ENCODE results near the gene ZMIZ1.

GRCh38 chr10:79344502-79345195, 275.9 kb downstream of the ZMIZ1 start:
- TF ChIP-seq, protein P1, sequence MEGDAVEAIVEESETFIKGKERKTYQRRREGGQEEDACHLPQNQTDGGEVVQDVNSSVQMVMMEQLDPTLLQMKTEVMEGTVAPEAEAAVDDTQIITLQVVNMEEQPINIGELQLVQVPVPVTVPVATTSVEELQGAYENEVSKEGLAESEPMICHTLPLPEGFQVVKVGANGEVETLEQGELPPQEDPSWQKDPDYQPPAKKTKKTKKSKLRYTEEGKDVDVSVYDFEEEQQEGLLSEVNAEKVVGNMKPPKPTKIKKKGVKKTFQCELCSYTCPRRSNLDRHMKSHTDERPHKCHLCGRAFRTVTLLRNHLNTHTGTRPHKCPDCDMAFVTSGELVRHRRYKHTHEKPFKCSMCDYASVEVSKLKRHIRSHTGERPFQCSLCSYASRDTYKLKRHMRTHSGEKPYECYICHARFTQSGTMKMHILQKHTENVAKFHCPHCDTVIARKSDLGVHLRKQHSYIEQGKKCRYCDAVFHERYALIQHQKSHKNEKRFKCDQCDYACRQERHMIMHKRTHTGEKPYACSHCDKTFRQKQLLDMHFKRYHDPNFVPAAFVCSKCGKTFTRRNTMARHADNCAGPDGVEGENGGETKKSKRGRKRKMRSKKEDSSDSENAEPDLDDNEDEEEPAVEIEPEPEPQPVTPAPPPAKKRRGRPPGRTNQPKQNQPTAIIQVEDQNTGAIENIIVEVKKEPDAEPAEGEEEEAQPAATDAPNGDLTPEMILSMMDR (IDR thresholded peaks at IDR 0.05) = no peak
- no peak for TF ChIP-seq ZFX (IDR thresholded peaks at IDR 0.05; ENCODE audit: borderline replicate concordance)
